Ovary (tissue), 3 donors: ENCODE measurements around the gene RASD1.

Experiments used
- POLR2A ChIP-seq: fragments of 450-650 bp; IDR thresholded peaks from one replicate; pipeline ENCODE4 v1.6.1; 2017; ENCODE audit warnings: antibody characterized with exemption, mild to moderate bottlenecking, moderate library complexity
- TF ChIP-seq, protein P1 (sequence below), 3 donors: fragments of 450-650 bp in 2 of 3; fragments of 200-600 bp in 1 of 3; IDR thresholded peaks; one replicate each; pipeline versions ENCODE4 v1.5.1 to v1.8.0; 2016 to 2022; ENCODE audit warnings: antibody characterized with exemption in 3 of 3, mild to moderate bottlenecking in 1 of 3
- donor health status: DM: no; HTN: no; CAD: no.

DNA sequence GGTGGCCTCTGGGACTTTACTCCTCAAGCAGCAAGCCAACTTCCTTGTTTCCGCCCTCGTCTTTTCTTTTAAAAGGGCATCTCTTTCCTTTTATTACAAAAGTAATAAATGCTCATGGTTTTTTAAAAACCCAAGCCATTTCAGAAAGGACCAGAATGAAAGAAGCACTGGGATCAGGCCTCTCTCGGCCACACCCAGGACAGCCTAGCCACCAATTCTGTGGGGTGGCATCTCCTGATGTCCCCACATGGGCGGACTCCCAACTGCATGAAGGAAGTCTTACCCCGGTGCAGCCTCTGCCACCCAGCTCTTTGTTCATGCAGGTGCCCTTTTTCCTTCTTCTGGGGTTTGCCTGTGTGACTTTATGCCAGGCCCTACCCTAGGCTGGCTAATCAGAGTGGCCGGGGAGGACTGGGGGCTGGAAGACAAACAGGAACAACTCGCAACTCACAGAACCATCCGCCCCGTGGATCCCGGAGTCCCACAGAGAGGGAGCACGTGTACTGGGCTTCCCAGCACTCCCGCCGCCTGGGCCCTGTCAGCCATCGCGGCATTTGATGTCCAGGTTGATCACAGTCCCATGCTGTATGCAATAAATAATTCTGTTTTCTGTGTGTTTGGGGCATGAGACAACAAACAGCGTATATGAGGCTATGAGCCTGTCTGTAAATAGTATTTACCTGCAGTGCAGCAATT is 2.6 kb upstream of the RASD1 start:
- TF ChIP-seq POLR2A, result no peak
- TF ChIP-seq, protein P1, sequence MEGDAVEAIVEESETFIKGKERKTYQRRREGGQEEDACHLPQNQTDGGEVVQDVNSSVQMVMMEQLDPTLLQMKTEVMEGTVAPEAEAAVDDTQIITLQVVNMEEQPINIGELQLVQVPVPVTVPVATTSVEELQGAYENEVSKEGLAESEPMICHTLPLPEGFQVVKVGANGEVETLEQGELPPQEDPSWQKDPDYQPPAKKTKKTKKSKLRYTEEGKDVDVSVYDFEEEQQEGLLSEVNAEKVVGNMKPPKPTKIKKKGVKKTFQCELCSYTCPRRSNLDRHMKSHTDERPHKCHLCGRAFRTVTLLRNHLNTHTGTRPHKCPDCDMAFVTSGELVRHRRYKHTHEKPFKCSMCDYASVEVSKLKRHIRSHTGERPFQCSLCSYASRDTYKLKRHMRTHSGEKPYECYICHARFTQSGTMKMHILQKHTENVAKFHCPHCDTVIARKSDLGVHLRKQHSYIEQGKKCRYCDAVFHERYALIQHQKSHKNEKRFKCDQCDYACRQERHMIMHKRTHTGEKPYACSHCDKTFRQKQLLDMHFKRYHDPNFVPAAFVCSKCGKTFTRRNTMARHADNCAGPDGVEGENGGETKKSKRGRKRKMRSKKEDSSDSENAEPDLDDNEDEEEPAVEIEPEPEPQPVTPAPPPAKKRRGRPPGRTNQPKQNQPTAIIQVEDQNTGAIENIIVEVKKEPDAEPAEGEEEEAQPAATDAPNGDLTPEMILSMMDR (IDR thresholded peaks at IDR 0.05), result no peak
